NB4 (cell line): Measurements from ENCODE around the gene TTLL5.
A peak's percentile ranks its signal among the peaks of the same experiment; 100 is the strongest.

ENCODE experiments used
- DNase-seq: peaks from one replicate; pipeline ENCODE4 v3.0.0; 2010; ENCODE audit warnings: low read depth
- H3K4me3 ChIP-seq: one replicate; pipeline ENCODE4 v1.5.1; 2011; ENCODE audit warnings: mild to moderate bottlenecking, low read depth, low read length, moderate library complexity
- CTCF ChIP-seq: IDR thresholded peaks from one replicate; pipeline ENCODE4 v1.5.1; 2012; ENCODE audit warnings: low read depth, low read length
- MYC ChIP-seq: IDR thresholded peaks from 2 replicates; pipeline ENCODE4 v1.6.1; 2011; ENCODE audit warnings: low read depth, low read length
- POLR2A ChIP-seq: IDR thresholded peaks from 2 replicates; pipeline ENCODE4 v1.6.1; 2011; ENCODE audit warnings: mild to moderate bottlenecking; ENCODE audit not compliant: insufficient read length; ENCODE audit errors: extremely low read depth
- TF ChIP-seq, protein P1 (sequence below): IDR thresholded peaks from 2 replicates; pipeline ENCODE4 v1.6.1; 2011; ENCODE audit warnings: low read depth, low read length

TTLL5 gene

DNA sequence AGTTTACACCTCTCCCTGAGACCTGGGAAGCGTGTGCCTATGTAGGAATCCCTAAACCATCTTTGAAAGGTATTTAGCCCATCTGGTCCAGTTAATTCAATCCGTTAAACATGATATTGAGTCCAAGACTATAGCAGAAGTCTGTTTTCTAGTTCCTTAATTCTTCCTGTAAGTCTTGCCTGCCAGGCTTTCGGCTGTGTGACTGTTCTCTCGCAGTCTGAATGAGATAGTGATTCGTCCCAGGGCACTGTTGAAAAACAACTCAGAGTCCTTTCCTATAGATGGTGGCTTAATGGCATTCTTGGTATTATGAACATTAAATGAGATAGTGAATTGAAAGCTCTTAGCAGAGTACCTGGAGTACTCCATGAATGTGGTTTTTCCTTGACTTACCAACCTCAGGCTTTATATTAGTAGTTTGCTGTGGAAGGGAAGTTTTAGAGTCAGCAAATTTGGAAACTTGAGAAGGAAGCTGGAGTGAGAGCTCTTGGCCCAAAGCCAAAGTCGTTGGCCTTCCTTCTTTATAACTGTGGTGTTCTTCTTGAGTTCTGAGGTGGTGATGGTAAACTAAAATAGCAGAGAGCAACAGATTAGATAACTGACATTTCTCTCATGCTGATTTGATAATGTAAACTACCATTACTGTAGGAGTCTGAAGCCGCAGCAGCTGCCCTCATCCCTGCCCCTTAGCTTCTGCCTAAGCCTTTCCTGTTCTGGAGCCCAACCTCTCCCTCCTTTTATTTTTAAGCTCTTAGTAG, 244.3 kb downstream of the TTLL5 start:
- H3K4me3 ChIP-seq = no peak overlapping the region
- TF ChIP-seq, protein P1, sequence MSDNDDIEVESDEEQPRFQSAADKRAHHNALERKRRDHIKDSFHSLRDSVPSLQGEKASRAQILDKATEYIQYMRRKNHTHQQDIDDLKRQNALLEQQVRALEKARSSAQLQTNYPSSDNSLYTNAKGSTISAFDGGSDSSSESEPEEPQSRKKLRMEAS = no peak
- no peak for TF ChIP-seq MYC
- no peak for TF ChIP-seq CTCF
- no peak for TF ChIP-seq POLR2A
- DNase-seq = peak; percentile 4

DNA sequence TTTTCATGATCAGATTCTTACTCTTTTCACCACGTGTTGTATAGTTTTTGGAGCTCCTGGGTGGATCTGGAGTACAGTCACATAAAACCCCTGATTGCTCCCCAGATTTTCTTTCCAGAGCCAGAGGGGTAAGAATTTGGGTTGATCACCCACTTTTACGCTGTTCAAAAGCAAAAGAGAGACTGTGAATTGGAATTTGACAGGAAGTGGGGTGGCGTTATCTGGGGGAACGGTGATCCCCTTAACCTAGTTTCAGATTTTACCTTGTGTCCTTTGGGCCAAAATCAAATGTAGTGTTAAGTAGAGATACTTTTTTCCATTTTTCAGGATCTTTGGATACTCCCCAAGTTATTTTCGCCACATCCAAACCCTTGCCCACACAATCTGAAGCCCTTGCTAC, 245.2 kb downstream of the TTLL5 start:
- H3K4me3 ChIP-seq = no peak overlapping the region
- DNase-seq = no peak
- TF ChIP-seq POLR2A (no peak), MYC (no peak), CTCF (no peak)
- TF ChIP-seq, protein P1 = no peak

DNA sequence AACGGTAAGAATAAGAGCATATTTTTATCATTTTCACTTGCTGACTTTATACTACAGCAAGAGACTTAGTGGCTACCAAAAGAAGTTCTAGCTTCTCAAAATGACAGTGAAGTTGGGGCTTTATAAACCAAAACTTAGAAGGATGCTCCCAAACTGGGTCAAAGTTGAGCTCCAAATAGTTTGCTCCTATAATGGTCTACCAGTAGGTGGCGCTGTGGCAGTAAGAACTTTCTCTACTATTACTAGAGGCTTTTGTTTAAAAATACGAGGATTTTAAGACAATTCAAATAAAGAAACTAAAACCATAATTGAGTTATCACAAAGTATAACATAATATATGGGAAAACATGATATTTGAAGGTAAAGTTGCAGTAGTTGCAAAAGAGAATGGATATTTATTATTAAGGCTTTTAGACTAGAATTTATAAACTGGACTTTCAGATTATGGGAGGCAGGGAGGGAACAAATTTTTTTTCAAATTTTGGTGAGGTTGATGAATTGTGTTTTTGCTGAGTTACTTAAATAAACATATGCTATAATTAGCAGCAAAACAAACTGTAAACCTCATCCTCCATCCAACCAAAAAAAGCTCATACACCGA, 245.7 kb downstream of the TTLL5 start:
- H3K4me3 ChIP-seq = no peak overlapping the region
- peak; percentile 57 for DNase-seq
- TF ChIP-seq CTCF (peak; percentile 80), MYC (no peak)

DNA sequence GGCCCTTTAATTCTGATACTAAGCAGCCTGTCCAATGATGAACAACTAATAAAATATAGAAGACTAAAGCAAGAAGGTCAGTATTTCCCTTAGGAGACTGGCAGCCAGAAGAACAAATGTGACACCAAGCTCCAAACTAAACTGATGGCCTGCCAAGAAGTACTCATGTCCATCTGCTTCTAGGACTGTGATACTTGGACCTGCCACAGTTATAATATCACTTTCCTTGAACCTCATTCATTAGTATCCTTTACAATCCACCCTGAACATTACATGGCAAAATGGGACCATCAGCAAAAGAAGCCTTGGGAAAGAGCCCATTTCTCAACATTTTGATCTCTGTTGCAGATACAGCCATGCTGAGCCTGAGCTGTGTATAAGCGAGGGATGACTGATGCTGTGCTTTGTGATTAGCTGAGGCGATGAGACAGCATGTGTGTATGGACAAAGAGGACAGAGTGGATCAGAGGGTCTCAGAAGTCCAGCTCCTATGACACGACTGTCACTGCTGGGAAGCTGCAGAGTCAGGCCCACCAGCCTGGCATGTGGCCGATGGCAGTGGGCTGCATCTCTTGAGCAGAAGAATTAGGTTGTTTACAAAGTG, 246.8 kb downstream of the TTLL5 start:
- no peak for DNase-seq
- H3K4me3 ChIP-seq = no peak overlapping the region
- no peak for TF ChIP-seq POLR2A
- TF ChIP-seq, protein P1 = no peak
- TF ChIP-seq CTCF = no peak
- no peak for TF ChIP-seq MYC

DNA sequence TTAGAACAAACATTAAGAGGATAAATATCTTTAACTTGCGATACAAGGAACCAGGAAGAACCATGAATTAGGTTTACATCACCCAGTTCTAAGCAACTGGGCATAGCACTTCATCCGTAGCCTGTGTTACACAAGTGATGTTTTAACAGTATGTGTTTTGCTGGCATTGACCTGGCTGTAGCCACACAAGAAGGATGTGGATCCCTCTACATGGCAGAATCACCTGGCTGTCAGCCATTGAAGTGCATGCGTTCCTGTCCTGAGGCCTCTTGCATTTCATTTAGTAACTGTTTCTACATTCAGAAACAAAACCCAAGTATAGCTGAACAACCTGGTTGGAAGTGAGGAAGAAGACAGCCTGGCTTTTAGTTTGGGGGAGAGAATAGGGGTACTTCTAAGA, 248.6 kb downstream of the TTLL5 start:
- no peak for DNase-seq
- H3K4me3 ChIP-seq = no peak overlapping the region
- no peak for TF ChIP-seq MYC
- TF ChIP-seq POLR2A = no peak
- no peak for TF ChIP-seq CTCF
- TF ChIP-seq, protein P1 = no peak
